Caco-2 (cell line): Measurements from ENCODE around the gene RBMY1D. TPM values are rescaled to one million over a fixed set of nuclear protein-coding genes. Genes with fewer than 3 reads are reported as not detected.

Source experiments
- BruUV-seq: library from RNA; stranded (reverse); fragments of 400-500 nt; replicated peaks from 2 replicates; lab custom pipeline; 2021; lab: Mats Ljungman, UMichigan
- CTCF ChIA-PET: fragments of 300-600 bp; sonication (Branson Sonifier 250); formaldehyde crosslinking; loops from one replicate; lab custom pipeline; 2022; ENCODE audit warnings: antibody characterized with exemption; lab: Charles Lee
- POLR2A ChIA-PET: fragments of 300-600 bp; sonication (Branson Sonifier 250); formaldehyde crosslinking; loops from one replicate; lab custom pipeline; 2022; ENCODE audit warnings: antibody characterized with exemption; lab: Charles Lee
- DNase-seq, 2 experiments: peaks; one replicate each; pipeline versions ENCODE4 v3.0.0 to v3.0.0-alpha.2; 2020 to 2022
- H3K27me3 ChIP-seq: replicated peaks from 2 replicates; pipeline ENCODE4 v1.6.0; 2011; ENCODE audit warnings: low read length; ENCODE audit not compliant: control insufficient read depth, insufficient read depth
- H3K36me3 ChIP-seq: 2 replicates; pipeline ENCODE4 v1.5.1; 2011; ENCODE audit warnings: low read length; ENCODE audit not compliant: control insufficient read depth, insufficient read depth
- H3K4me1 ChIP-seq: fragments of 250-450 bp; sonication (Bioruptor Pico); 2 replicates; pipeline ENCODE4 v1.5.1; 2020; ENCODE audit warnings: mild to moderate bottlenecking
- H3K4me3 ChIP-seq: 2 replicates; pipeline ENCODE4 v1.5.1; 2011; ENCODE audit warnings: low read depth, mild to moderate bottlenecking, control low read depth, low read length
- H3K9me3 ChIP-seq: fragments of 250-450 bp; sonication (Bioruptor Pico); 2 replicates; pipeline ENCODE4 v1.5.1; 2020; ENCODE audit warnings: mild to moderate bottlenecking, moderate library complexity
- H3K27ac Mint-ChIP-seq: one replicate; pipeline ENCODE4 v1.8.0; 2022; ENCODE audit warnings: mixed read lengths; ENCODE audit not compliant: unreplicated experiment
- H3K27me3 Mint-ChIP-seq: one replicate; pipeline ENCODE4 v1.8.0; 2022; ENCODE audit warnings: mixed read lengths; ENCODE audit not compliant: insufficient read depth, unreplicated experiment
- H3K36me3 Mint-ChIP-seq: one replicate; pipeline ENCODE4 v1.8.0; 2022; ENCODE audit warnings: mild to moderate bottlenecking, mixed read lengths; ENCODE audit not compliant: insufficient read depth, unreplicated experiment
- H3K4me1 Mint-ChIP-seq: one replicate; pipeline ENCODE4 v1.8.0; 2022; ENCODE audit warnings: low read depth, mixed read lengths; ENCODE audit not compliant: unreplicated experiment
- H3K4me3 Mint-ChIP-seq: one replicate; pipeline ENCODE4 v1.8.0; 2022; ENCODE audit warnings: mild to moderate bottlenecking, moderate library complexity, mixed read lengths; ENCODE audit not compliant: unreplicated experiment
- H3K9me3 Mint-ChIP-seq: one replicate; pipeline ENCODE4 v1.8.0; 2022; ENCODE audit warnings: mixed read lengths; ENCODE audit not compliant: unreplicated experiment
- intact Hi-C: fragments of 100-400 bp; cut with micrococcal nuclease; formaldehyde crosslinking; loops from one replicate; pipeline ENCODE4 v1.10.0; 2022; ENCODE audit not compliant: unreplicated experiment
- total RNA-seq: library from RNA; stranded (reverse); gene quantifications from 2 replicates; pipeline ENCODE4 v1.2.3, GENCODE V29; 2022
- TF ChIP-seq, protein P1 (sequence below), 2 experiments: fragments of 200-600 bp in 1 of 2; IDR thresholded peaks; 1 replicate in 1 of 2; 2 replicates in 1 of 2; pipeline versions ENCODE4 v1.5.1 to v1.8.0; 2011 to 2022; ENCODE audit warnings: antibody characterized with exemption in 1 of 2, control low read depth in 1 of 2, inconsistent platforms in 1 of 2, low read depth in 1 of 2, low read length in 1 of 2, mild to moderate bottlenecking in 1 of 2, moderate library complexity in 1 of 2; ENCODE audit not compliant: insufficient read depth in 1 of 2, severe bottlenecking in 1 of 2, unreplicated experiment in 1 of 2

The RBMY1D gene
- total RNA-seq, 1 experiment from 2014 or later: not detected

DNA sequence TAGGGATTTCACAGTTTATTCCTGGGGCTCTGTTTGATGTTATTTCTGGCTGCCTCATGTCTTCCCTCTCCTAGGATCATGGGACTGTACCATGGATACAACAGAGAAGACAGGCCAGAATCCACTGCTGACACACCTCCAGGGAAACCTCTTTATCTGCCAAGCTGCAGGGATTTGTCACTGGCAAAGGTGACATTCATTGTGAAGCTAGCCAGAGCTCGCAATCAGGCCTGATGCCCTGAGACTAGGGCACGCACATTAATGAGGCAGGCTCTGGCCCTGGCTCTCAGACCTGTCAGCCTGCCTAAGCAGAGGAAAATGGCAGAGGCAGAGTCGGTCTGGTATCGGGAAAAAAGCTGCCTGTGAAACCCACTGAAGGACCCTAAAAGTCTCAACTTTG lies 52.2 kb downstream of the RBMY1D start:
- DNase-seq: no peak
- no peaks in the 10 kb centered on the region for H3K9me3 Mint-ChIP-seq

DNA sequence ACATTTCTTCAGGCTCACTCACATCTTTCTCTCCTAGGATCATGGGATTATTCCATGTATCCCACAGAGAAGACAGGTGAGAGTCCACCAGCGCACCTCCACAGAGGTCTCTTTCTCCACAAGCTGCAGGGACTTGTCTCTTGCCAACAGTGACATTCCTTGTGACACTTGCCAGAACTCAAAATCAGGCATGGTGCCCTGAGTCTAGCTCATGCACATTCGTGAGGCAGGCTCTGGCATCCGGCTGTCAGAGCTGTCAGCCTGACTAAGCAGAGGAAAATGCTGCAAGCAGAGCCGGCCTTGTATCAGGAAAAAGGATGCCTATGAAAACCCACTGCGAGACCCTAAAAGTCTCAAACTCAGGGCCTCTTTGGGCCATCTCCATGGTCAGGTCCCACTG lies 54.8 kb downstream of the RBMY1D start:
- H3K27me3 Mint-ChIP-seq: no peaks in the 10 kb centered on the region
- BruUV-seq: no TSS peak
- no peak for DNase-seq
- Histone ChIP-seq H3K36me3 (no peaks in the 10 kb centered on the region), H3K4me1 (no peaks in the 10 kb centered on the region), H3K27me3 (no peaks in the 10 kb centered on the region), H3K4me3 (no peak overlapping the region), H3K9me3 (no peaks in the 10 kb centered on the region)
- ChIA-PET CTCF (no interaction called here), POLR2A (no interaction called here)
- no peaks in the 10 kb centered on the region for H3K4me1 Mint-ChIP-seq
- H3K36me3 Mint-ChIP-seq: no peaks in the 10 kb centered on the region
- TF ChIP-seq, protein P1, sequence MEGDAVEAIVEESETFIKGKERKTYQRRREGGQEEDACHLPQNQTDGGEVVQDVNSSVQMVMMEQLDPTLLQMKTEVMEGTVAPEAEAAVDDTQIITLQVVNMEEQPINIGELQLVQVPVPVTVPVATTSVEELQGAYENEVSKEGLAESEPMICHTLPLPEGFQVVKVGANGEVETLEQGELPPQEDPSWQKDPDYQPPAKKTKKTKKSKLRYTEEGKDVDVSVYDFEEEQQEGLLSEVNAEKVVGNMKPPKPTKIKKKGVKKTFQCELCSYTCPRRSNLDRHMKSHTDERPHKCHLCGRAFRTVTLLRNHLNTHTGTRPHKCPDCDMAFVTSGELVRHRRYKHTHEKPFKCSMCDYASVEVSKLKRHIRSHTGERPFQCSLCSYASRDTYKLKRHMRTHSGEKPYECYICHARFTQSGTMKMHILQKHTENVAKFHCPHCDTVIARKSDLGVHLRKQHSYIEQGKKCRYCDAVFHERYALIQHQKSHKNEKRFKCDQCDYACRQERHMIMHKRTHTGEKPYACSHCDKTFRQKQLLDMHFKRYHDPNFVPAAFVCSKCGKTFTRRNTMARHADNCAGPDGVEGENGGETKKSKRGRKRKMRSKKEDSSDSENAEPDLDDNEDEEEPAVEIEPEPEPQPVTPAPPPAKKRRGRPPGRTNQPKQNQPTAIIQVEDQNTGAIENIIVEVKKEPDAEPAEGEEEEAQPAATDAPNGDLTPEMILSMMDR (IDR thresholded peaks at IDR 0.05; ENCODE audit: insufficient read depth in 1 of 2, low read depth in 1 of 2, low read length in 1 of 2, severe bottlenecking in 1 of 2, unreplicated experiment in 1 of 2): no peak
- no peak overlapping the region for H3K27ac Mint-ChIP-seq
- intact Hi-C loops: no loop called here
- H3K9me3 Mint-ChIP-seq: no peaks in the 10 kb centered on the region
- H3K4me3 Mint-ChIP-seq: no peak overlapping the region

More for the DNA sequence above, 52.2 kb downstream of the RBMY1D start:
- Histone ChIP-seq H3K27me3 (no peaks in the 10 kb centered on the region), H3K9me3 (no peaks in the 10 kb centered on the region), H3K4me1 (no peaks in the 10 kb centered on the region), H3K4me3 (no peak overlapping the region), H3K36me3 (no peaks in the 10 kb centered on the region)
- Mint-ChIP-seq H3K27me3 (no peaks in the 10 kb centered on the region), H3K4me3 (no peak overlapping the region), H3K36me3 (no peaks in the 10 kb centered on the region), H3K4me1 (no peaks in the 10 kb centered on the region), H3K27ac (no peak overlapping the region)
- TF ChIP-seq, protein P1 (IDR thresholded peaks at IDR 0.05; ENCODE audit: insufficient read depth in 1 of 2, low read depth in 1 of 2, low read length in 1 of 2, severe bottlenecking in 1 of 2, unreplicated experiment in 1 of 2): no peak
- ChIA-PET POLR2A (no interaction called here), CTCF (no interaction called here)
- intact Hi-C loops: no loop called here
- no TSS peak for BruUV-seq

DNA sequence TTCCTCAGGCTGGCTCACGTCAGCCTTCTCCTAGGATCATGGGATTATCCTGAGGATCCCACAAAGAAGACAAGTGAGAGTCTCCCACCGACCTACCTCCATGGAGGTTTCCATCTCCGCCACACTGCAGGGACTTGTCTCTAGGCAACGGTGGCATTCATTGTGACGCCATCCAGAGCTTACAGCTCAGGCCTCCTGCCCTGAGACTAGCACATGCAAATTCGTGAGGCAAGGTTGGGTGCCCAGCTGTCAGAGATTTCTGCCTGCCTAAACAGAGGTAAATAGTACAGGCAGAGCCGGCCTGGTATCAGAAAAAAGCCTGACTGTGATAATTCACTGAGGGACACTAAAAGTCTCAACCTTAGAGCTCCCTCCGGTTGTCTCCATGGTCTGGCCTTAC lies 58.0 kb downstream of the RBMY1D start:
- TF ChIP-seq, protein P1 (IDR thresholded peaks at IDR 0.05; ENCODE audit: insufficient read depth in 1 of 2, low read depth in 1 of 2, low read length in 1 of 2, severe bottlenecking in 1 of 2, unreplicated experiment in 1 of 2): no peak
- CTCF ChIA-PET: no interaction called here
- H3K4me1 ChIP-seq: no peaks in the 10 kb centered on the region
- POLR2A ChIA-PET: no interaction called here
- intact Hi-C loops: no loop called here
- Mint-ChIP-seq H3K9me3 (no peaks in the 10 kb centered on the region), H3K4me3 (no peak overlapping the region), H3K27me3 (no peaks in the 10 kb centered on the region), H3K27ac (no peak overlapping the region), H3K36me3 (no peaks in the 10 kb centered on the region), H3K4me1 (no peaks in the 10 kb centered on the region)
- no TSS peak for BruUV-seq
- no peak overlapping the region for H3K4me3 ChIP-seq
- no peak for DNase-seq
- no peaks in the 10 kb centered on the region for H3K36me3 ChIP-seq
- H3K9me3 ChIP-seq: no peaks in the 10 kb centered on the region
- H3K27me3 ChIP-seq: no peaks in the 10 kb centered on the region
